Activated CD4-positive, alpha-beta T cell treated with anti-CD3 and anti-CD28 coated beads for 4 hours (primary cell): ENCODE results near the gene PRKG1.

Experiments
- DNase-seq, 2 donors: peaks; one replicate each; pipeline ENCODE4 v3.0.0-alpha.2; 2020

Gene PRKG1

GRCh38 chr10:51074238-51075028 is at the start of gene PRKG1:
Gene PRKG1, plus strand, starts transcription at chr10:51074487.
- no peak for DNase-seq

GRCh38 chr10:51028420-51028819 is 45.9 kb upstream of the PRKG1 start:
- no peak for DNase-seq

- DNase-seq, result no peak
Observed at GRCh38 chr10:51029172-51029641, 45.1 kb upstream of the PRKG1 start.

GRCh38 chr10:51030480-51030879 is 43.8 kb upstream of the PRKG1 start:
- no peak for DNase-seq

- DNase-seq, result no peak
Observed at GRCh38 chr10:51031950-51032349, 42.3 kb upstream of the PRKG1 start.

- DNase-seq, result no peak
Observed at GRCh38 chr10:51034769-51035168, 39.5 kb upstream of the PRKG1 start.

- no peak for DNase-seq
Observed at GRCh38 chr10:51035344-51035743, 38.9 kb upstream of the PRKG1 start.

- DNase-seq, result no peak
Observed at GRCh38 chr10:51045871-51046270, 28.4 kb upstream of the PRKG1 start.

- DNase-seq, result no peak
Observed at GRCh38 chr10:51046654-51047053, 27.6 kb upstream of the PRKG1 start.

GRCh38 chr10:51047857-51048256 is 26.4 kb upstream of the PRKG1 start:
- no peak for DNase-seq

GRCh38 chr10:51048792-51049191 is 25.5 kb upstream of the PRKG1 start:
- DNase-seq, result no peak

GRCh38 chr10:51052163-51052562 is 22.1 kb upstream of the PRKG1 start:
- no peak for DNase-seq

- DNase-seq, result no peak
Observed at GRCh38 chr10:51057925-51058324, 16.4 kb upstream of the PRKG1 start.

- no peak for DNase-seq
Observed at GRCh38 chr10:51063166-51063565, 11.1 kb upstream of the PRKG1 start.

- no peak for DNase-seq
Observed at GRCh38 chr10:51063659-51064535, 10.4 kb upstream of the PRKG1 start.

GRCh38 chr10:51066231-51066630 is 8.1 kb upstream of the PRKG1 start:
- DNase-seq, result no peak

- no peak for DNase-seq
Observed at GRCh38 chr10:51072210-51072609, 2.1 kb upstream of the PRKG1 start.

GRCh38 chr10:51072921-51073434 is 1.3 kb upstream of the PRKG1 start:
- no peak for DNase-seq

GRCh38 chr10:51073453-51074237 is 642 bp upstream of the PRKG1 start:
- no peak for DNase-seq

- DNase-seq, result no peak
Observed at GRCh38 chr10:51075043-51075872, 971 bp downstream of the PRKG1 start.

GRCh38 chr10:51075873-51076229 is 1.6 kb downstream of the PRKG1 start:
- DNase-seq, result no peak

- DNase-seq, result no peak
Observed at GRCh38 chr10:51076299-51076841, 2.1 kb downstream of the PRKG1 start.
